HG03135 (cell line): ENCODE data around the gene CCDC66.

Experiments used
- ATAC-seq: cut with Tn5 transposase; IDR thresholded peaks from one replicate; pipeline ENCODE4 v1.9.1; 2021; ENCODE audit warnings: mild to moderate bottlenecking, moderate library complexity; ENCODE audit not compliant: unreplicated experiment

CCDC66 gene

GRCh38 chr3:56621681-56622080 lies 64.7 kb downstream of the CCDC66 start:
- no peak for ATAC-seq

- ATAC-seq: no peak
Observed at GRCh38 chr3:56622381-56622780, 65.4 kb downstream of the CCDC66 start.

GRCh38 chr3:56624725-56625124 lies 67.8 kb downstream of the CCDC66 start:
- ATAC-seq: no peak

- peak; percentile 86 for ATAC-seq
Observed at GRCh38 chr3:56629047-56629446, 72.1 kb downstream of the CCDC66 start.

- ATAC-seq: peak; percentile 33
Observed at GRCh38 chr3:56629451-56629850, 72.5 kb downstream of the CCDC66 start.

- ATAC-seq: no peak
Observed at GRCh38 chr3:56630966-56631365, 74.0 kb downstream of the CCDC66 start.

GRCh38 chr3:56633181-56633580 lies 76.2 kb downstream of the CCDC66 start:
- no peak for ATAC-seq

- ATAC-seq: no peak
Observed at GRCh38 chr3:56633602-56634535, 76.9 kb downstream of the CCDC66 start.

- ATAC-seq: no peak
Observed at GRCh38 chr3:56645407-56645806, 88.4 kb downstream of the CCDC66 start.

- ATAC-seq: no peak
Observed at GRCh38 chr3:56654460-56654859, 97.5 kb downstream of the CCDC66 start.

GRCh38 chr3:56655709-56656108 lies 98.7 kb downstream of the CCDC66 start:
- ATAC-seq: no peak

- ATAC-seq: no peak
Observed at GRCh38 chr3:56664823-56665222, 107.8 kb downstream of the CCDC66 start.

GRCh38 chr3:56667973-56668579 lies 111.1 kb downstream of the CCDC66 start:
- no peak for ATAC-seq
